Smooth muscle cell (in vitro differentiated cells): ENCODE results near the gene NR4A2. TPM values are rescaled to one million over a fixed set of nuclear protein-coding genes. Genes with fewer than 3 reads are reported as not detected.

Experiments
- DNase-seq: peaks from one replicate; lab custom pipeline; 2025; ENCODE audit not compliant: unreplicated experiment; lab: John Stamatoyannopoulos, UW
- H2AFZ ChIP-seq: fragments of 200-600 bp; sonication (generic); 2 replicates; pipeline ENCODE4 v1.6.0; 2016; ENCODE audit warnings: antibody characterized with exemption, low read depth, mild to moderate bottlenecking
- H3F3A ChIP-seq: fragments of 200-600 bp; sonication (generic); 2 replicates; pipeline ENCODE4 v1.6.0; 2017; ENCODE audit warnings: antibody characterized with exemption, low read depth
- H3K27ac ChIP-seq: fragments of 200-600 bp; sonication (generic); 2 replicates; pipeline ENCODE4 v1.5.1; 2016; ENCODE audit warnings: low read depth, mild to moderate bottlenecking
- H3K27me3 ChIP-seq: fragments of 200-600 bp; sonication (generic); 2 replicates; pipeline ENCODE4 v1.6.1; 2016; ENCODE audit warnings: low read depth, mild to moderate bottlenecking
- H3K36me3 ChIP-seq: fragments of 200-600 bp; sonication (generic); 2 replicates; pipeline ENCODE4 v1.5.1; 2016; ENCODE audit warnings: low read depth
- H3K4me1 ChIP-seq: fragments of 200-600 bp; sonication (generic); 2 replicates; pipeline ENCODE4 v1.5.1; 2016; ENCODE audit warnings: low read depth
- H3K4me2 ChIP-seq: fragments of 200-600 bp; sonication (generic); 2 replicates; pipeline ENCODE4 v1.6.0; 2016; ENCODE audit warnings: mild to moderate bottlenecking
- H3K4me3 ChIP-seq: fragments of 200-600 bp; sonication (generic); 2 replicates; pipeline ENCODE4 v1.5.1; 2016; ENCODE audit warnings: mild to moderate bottlenecking
- H3K79me2 ChIP-seq: fragments of 200-600 bp; sonication (generic); 2 replicates; pipeline ENCODE4 v1.6.0; 2016; ENCODE audit warnings: low read depth, mild to moderate bottlenecking
- H3K9ac ChIP-seq: fragments of 200-600 bp; sonication (generic); 2 replicates; pipeline ENCODE4 v1.6.0; 2016; ENCODE audit warnings: low read depth
- H3K9me3 ChIP-seq: fragments of 200-600 bp; sonication (generic); replicated peaks from 2 replicates; pipeline ENCODE4 v1.5.1; 2016; ENCODE audit warnings: low read depth
- H4K20me1 ChIP-seq: fragments of 200-600 bp; sonication (generic); 2 replicates; pipeline ENCODE4 v1.6.0; 2016; ENCODE audit warnings: low read depth
- CTCF ChIP-seq: fragments of 200-600 bp; sonication (generic); IDR thresholded peaks from 2 replicates; pipeline ENCODE4 v1.5.1; 2017; ENCODE audit warnings: borderline replicate concordance, mild to moderate bottlenecking, antibody characterized with exemption; ENCODE audit not compliant: insufficient read depth, poor library complexity, severe bottlenecking
- WGBS: methylation state at CpG from one replicate; pipeline ENCODE4 v1.1.7; 2016; ENCODE audit warnings: low lambda C conversion rate; 5-methylcytosine and 5-hydroxymethylcytosine counted together
- polyA plus RNA-seq: library from polyadenylated mRNA; unstranded; fragments of >200 nt; fragmentation: Nextera tagmentation; extraction: Ambion mirVana; gene quantifications from 2 replicates; pipeline ENCODE4 v1.2.1, GENCODE V29; 2016
- total RNA-seq: library from RNA; depleted of rRNA; stranded (reverse); fragments of >200 nt; gene quantifications from 2 replicates; pipeline ENCODE4 v1.2.3, GENCODE V29; 2014

Gene NR4A2
- total and polyA plus RNA-seq, 2 experiments from 2014 or later, result 6.7 to 14.5 TPM

GRCh38 chr2:156340804-156341451, 8.4 kb upstream of the NR4A2 start:
- Histone ChIP-seq H3K27me3 (no peaks in the 10 kb centered on the region), H3K4me1 (peaks cover 6% of the 10 kb centered on the region), H3K4me2 (peak overlapping the region; percentile 100), H3K79me2 (no peaks in the 10 kb centered on the region), H2AFZ (no peak overlapping the region), H3K9ac (peak overlapping the region; percentile 100), H3K4me3 (peak overlapping the region; percentile 100), H3K27ac (peak overlapping the region; percentile 100), H3K9me3 (no peaks in the 10 kb centered on the region), H4K20me1 (no peaks in the 10 kb centered on the region), H3K36me3 (no peaks in the 10 kb centered on the region), H3F3A (peaks cover 23% of the 10 kb centered on the region)
- no peak for TF ChIP-seq CTCF
- DNase-seq, result no peak
- 15% methylated on average over 15 of the region's 15 CpGs for whole genome bisulfite sequencing

- peaks cover 6% of the 10 kb centered on the region for H3K4me1 ChIP-seq
- no peak overlapping the region for H2AFZ ChIP-seq
- peaks cover 24% of the 10 kb centered on the region for H3F3A ChIP-seq
- H3K27me3 ChIP-seq, result no peaks in the 10 kb centered on the region
- no peaks in the 10 kb centered on the region for H4K20me1 ChIP-seq
- H3K27ac ChIP-seq, result peak overlapping the region; percentile 100
- no peaks in the 10 kb centered on the region for H3K79me2 ChIP-seq
- no peak for DNase-seq
- WGBS, result 74% methylated on average over 1 of the region's 1 CpG
- no peak overlapping the region for H3K9ac ChIP-seq
- H3K36me3 ChIP-seq, result no peaks in the 10 kb centered on the region
- peak overlapping the region; percentile 100 for H3K4me2 ChIP-seq
- TF ChIP-seq CTCF, result no peak
- H3K4me3 ChIP-seq, result peak overlapping the region; percentile 100
- no peaks in the 10 kb centered on the region for H3K9me3 ChIP-seq
These were observed 7.9 kb upstream of the NR4A2 start for GRCh38 chr2:156340377-156340776.

GRCh38 chr2:156339865-156340264, 7.3 kb upstream of the NR4A2 start:
- no peak for TF ChIP-seq CTCF
- H3K4me3 ChIP-seq, result no peak overlapping the region
- no peak overlapping the region for H3K4me2 ChIP-seq
- no peaks in the 10 kb centered on the region for H3K27me3 ChIP-seq
- H3K79me2 ChIP-seq, result no peaks in the 10 kb centered on the region
- H3K9me3 ChIP-seq, result no peaks in the 10 kb centered on the region
- H3K36me3 ChIP-seq, result no peaks in the 10 kb centered on the region
- DNase-seq, result no peak
- 97% methylated on average over 3 of the region's 3 CpGs for WGBS
- peaks cover 24% of the 10 kb centered on the region for H3F3A ChIP-seq
- H2AFZ ChIP-seq, result no peak overlapping the region
- H3K9ac ChIP-seq, result no peak overlapping the region
- peak overlapping the region; percentile 100 for H3K27ac ChIP-seq
- peaks cover 10% of the 10 kb centered on the region for H3K4me1 ChIP-seq
- no peaks in the 10 kb centered on the region for H4K20me1 ChIP-seq
